Activated CD4-positive, alpha-beta T cell treated with anti-CD3 and anti-CD28 coated beads, Interleukin-2, amount 50 U/mL, for 1 hour (primary cell): ENCODE results near the gene SNAI3.

Experiments
- DNase-seq: peaks from one replicate; pipeline ENCODE4 v3.0.0-alpha.2; 2020

SNAI3 gene

GRCh38 chr16:88665148-88665547 lies 21.2 kb downstream of the SNAI3 start:
- no peak for DNase-seq

- peak; percentile 94 for DNase-seq
These were observed 23.3 kb downstream of the SNAI3 start, which contains the start of gene MVD for GRCh38 chr16:88662843-88663606. Gene MVD (minus strand): TSS chr16:88663091. CDS start chr16:88663080, 11 bp downstream.

GRCh38 chr16:88662222-88662842 lies 24.0 kb downstream of the SNAI3 start:
- DNase-seq, result no peak

DNA sequence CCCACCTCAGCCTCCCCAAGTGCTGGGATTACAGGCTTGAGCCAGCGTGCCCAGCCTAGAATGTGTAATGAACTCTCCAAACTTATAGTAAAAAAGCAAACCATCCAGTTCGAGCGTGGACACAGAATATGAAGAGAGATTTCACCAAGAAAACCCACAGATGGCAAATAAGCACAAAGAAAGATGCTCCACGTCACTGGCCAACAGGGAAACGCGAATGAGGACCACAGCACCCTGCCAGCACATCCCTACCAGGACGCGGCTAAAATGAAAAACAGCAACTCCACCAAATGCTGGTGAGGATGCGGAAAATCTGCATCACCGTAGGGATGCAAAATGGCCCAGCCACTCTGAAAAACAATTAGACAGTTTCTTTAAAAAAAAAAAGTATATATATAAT lies 24.8 kb downstream of the SNAI3 start:
- no peak for DNase-seq

DNA sequence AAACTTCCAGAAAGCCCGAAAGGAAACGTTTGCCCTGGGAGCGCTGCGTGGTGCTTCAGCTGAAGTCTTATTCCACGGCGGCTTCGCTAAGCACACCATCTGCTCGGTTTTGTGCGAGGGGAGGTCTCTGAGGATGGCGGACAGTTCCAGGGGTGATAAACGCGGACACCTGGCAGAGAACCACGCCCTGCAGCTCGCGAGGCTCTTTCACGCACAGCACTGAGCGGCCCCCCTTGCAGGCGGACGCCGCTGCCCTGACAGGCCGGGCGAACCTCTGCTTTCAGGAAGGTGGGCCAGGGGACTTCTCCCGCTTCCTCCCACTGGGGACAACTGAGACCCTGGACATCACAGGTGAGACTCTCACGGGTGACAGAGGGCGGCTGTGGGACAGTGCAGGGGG lies 27.1 kb downstream of the SNAI3 start:
- DNase-seq, result no peak

GRCh38 chr16:88658714-88659113 lies 27.6 kb downstream of the SNAI3 start:
- no peak for DNase-seq

- no peak for DNase-seq
These were observed 28.9 kb downstream of the SNAI3 start for GRCh38 chr16:88657371-88657770.

DNA sequence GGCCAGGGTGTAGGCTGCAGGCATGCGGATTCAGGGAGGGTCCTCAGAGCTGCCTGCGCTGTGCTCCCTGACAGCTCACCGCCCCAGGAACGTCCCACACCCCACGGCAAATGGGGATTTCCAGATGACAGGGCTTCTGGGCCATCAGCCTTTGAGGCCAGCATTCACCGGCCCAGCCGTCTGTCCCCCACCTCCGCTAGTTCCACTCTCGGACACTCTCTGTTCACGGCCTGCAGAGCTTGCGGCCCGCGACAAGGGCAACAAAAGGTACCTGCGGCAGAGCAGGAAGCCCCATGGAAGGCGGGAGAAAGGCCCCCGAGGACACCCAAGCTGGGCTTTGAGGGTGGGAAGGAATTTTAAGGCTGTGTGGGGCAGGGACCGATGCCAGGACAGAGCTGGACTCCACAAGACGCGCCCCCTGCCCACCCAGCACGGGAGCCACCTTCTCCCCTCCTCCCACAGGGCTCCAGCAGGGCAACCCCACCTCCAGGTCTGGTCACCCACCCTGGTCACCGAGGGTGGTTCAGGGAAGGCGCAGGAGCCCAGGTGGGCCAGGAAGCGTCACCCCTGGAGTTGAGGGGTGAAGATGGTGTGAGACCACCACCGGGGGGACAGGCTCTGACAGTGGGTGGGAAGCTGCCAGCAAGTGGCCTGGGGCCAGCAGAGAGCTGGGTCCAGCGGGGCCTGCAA lies 29.9 kb downstream of the SNAI3 start:
- no peak for DNase-seq

GRCh38 chr16:88655733-88656281 lies 30.5 kb downstream of the SNAI3 start:
- DNase-seq, result no peak

DNA sequence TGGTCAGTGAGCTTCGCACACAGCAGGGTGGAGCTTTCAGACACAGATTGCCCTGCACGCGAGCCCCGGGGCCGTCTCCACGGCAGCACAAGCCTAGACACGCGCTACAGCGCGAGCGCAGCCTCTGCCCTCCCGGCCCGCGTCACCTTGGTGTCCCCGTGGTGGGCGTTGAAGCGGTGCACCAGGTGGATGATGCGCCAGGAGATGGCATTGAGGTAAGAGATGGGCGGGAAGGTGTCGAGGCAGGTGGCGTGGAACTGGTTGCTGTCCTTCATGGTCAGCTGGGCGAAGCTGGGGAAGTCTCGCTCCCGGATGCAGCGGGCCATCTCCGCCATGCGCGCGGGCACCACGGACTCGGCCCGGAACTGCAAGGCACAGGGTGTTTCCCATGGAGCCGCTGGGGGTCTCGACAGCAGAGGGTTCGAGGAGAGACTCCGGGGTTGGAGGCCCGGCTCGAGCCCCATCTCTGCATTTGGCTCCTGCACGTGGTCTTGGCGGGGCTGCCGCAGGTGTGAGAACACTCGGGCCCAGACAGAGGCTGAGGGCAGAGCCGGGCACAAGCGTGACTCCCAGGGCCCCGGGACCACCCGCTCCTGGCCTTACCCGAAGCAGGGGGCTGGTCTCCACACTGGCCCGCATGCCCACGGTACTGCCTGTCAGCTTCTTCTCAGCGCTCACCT lies 31.1 kb downstream of the SNAI3 start:
- DNase-seq, result no peak

DNA sequence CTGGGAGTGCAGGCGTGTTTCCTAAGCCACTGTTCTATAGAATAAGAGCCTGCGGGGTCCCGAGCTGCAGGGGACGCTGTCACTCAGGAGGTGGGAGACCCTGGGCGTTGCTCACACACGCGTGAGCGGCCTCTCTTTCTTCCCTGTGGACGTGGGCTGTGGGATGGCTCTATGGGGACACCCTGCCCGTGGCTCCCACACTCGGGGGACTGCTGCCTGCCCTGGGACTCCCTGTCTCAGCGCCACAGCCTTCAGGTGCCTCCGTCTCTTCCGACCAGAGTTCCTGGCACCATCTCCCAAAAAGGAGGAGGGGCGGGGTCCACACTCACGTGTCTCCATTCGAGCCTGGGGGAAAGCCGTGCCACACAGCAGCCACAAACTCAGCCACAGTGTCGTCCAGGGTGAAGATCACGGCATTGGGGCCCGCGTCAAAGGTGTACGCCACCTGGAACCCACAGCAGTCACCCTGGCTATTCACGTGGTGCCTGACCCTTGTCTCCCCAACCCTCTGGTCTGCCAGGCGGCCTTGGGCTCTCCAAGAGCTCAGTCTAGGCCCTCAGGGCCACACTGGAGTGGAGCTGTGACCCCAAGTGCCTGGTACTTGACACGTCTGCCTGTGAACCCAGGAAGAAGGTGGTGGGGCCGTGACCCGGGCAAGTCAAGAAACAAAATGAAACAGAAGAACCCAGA lies 31.8 kb downstream of the SNAI3 start:
- no peak for DNase-seq

- no peak for DNase-seq
These were observed 32.5 kb downstream of the SNAI3 start for GRCh38 chr16:88653596-88654362.

- no peak for DNase-seq
These were observed 33.2 kb downstream of the SNAI3 start for GRCh38 chr16:88653101-88653500.

- no peak for DNase-seq
These were observed 33.6 kb downstream of the SNAI3 start for GRCh38 chr16:88652762-88653063.

DNA sequence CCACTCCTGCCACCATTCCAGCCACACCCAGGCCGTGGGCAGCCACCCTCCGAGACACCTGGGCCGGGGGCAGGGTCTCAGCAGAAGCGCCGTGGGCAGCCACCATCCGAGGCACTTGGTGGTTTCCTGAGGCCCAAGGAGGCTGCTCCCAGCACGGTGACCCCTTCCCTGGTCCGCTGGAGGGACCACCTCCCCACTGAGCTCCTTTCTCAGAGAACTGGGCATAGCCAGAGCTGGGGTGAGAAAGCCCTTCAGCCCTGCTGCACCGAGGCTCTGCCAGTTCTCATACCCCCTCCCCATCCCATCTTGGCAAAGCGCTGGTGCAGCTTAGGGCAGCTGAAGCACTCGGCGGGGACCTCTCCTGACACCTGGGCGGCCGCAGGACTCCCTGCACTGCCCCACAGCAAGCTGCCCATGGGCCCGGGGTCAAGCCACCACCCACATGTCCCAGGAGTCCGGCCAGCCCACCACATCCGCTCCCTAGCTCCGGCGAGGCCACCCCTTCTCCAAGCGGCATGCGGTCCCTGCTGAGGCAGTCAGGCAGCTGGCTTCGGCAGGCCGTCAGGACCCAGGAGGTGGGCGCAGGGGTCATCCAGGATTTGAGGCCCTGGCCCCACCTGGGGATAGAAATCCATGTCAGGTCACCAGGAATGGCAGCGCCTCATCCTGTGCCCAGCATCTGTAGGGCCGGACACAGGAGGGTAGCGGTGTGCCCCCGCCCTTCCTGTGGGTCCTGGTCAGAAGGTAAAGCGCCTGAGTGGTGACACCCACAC lies 34.1 kb downstream of the SNAI3 start:
- no peak for DNase-seq

DNA sequence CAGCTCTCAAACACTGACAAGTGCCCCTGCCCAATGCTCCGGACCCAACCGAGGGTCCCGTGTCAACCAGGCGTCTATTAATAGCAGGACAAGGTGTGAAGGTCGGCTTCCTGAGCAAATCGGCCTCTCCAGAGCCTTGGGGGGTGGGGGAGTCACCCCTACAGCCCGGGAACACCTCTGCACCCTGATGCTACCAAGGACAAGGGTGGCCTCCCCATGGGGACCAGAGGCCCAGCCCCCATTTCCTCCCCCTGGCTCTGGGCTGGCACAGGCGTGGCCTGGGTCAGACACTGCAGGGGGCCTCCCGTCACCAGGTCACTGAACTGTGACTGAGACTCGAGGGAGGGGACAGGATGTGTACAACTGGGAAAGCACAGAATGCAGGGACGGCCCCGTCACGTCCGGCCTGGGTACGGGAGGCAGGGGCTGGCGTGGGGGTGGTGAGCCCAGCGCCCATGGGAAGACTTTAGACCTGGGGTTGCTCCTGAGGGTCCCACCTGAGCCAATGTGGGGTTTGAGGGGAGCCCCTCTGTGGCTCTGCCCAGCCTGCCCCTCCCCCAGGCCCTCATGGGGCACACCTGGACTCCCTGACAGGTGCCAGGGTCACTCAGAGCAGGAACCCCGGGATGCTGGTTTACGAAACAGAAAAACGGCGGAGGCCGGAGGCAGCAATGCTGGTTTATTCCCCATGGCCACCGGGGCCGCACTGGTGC lies 34.9 kb downstream of the SNAI3 start:
- DNase-seq, result peak; percentile 46

DNA sequence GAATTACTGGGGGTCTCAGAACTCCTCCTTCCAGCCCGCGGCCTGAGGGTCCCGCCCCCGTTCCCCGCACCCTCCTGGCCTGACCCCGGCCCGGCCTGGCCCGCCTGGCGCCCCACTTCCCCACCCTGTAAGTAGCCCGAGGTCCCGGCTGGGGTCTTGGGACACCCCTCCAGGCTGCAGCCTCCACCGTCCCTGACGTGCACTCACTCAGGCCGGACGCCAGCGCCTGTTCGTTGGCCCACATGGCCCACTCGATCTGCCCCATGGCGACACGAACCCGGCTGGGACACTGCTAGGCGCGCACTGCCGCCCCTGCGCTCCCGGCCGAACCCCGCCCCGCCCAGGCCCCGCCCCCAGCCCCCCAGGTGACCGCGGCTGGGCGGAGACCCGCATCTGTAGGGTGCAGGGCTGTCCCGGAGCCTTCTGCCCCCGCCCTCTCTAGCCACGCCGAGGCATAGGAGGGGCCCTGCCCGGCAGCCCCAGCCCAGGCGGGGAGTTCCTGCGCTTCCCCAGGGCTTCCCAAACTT lies 35.5 kb downstream of the SNAI3 start, which contains the start of gene CYBA:
CYBA (minus strand) TSS at position 305 of the 527 bp plus-strand sequence; CDS start at position 265, 40 bp downstream.
- peak; percentile 72 for DNase-seq

DNA sequence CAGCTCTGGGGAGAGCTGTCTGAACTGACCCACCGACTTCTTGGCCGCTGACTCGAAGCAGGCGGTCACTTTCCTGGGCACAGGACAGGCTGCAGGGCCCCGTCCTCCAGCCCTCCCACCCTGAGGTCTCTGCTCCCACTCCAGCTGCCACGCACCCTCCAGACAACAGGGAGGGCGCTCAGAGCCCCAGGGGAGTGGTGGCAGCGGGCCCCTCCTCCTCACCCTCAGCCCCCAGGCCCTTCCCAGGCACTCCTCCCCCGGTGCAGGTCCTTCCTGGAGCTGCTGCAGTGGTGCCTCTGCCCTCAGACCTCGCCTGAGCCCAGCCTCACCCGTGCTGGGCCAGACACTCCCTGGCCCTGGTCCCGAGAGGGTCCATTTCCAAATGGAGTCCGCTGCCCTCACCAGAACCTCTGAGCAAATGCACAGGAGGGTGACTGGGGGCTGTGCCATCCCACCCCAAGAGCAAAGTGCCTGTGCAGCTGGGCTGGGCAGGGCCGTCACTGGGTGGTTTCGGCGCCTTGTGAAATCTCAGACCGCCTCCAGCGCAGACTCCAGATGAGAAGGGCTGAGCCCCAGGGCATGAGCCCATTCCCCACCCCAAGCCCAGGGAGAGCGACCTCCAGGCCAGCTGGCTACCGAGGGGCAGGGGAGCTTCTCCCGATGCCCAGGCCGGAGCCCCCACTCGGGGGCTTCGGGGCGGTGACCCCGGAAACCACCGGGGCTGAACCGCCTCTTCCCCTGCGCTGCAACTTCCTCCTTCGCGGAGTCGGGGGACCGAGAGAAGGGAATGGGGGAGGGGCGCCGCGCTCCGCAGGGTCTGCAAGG lies 36.2 kb downstream of the SNAI3 start:
- peak; percentile 29 for DNase-seq
